ENCODE measurements around the gene AQP5. TPM values are rescaled to one million over a fixed set of nuclear protein-coding genes. Genes with fewer than 3 reads are reported as not detected.
A peak's percentile ranks its signal among the peaks of the same experiment; 100 is the strongest.

Gene AQP5
- total and polyA plus RNA-seq, 5 donors: 2.0 to 7.0 (median 3.3) TPM

- Histone ChIP-seq H3K27ac (ENCODE audit: low read length) (no peak overlapping the region), H3K4me3 (ENCODE audit: low read length) (no peak overlapping the region), H3K4me1 (ENCODE audit: control insufficient read depth, insufficient read depth, low read length) (no peaks in the 10 kb centered on the region), H3K27me3 (ENCODE audit: control insufficient read depth, insufficient read depth) (no peaks in the 10 kb centered on the region), H3K9me3 (ENCODE audit: control insufficient read depth, low read length) (no peaks in the 10 kb centered on the region)
- WGBS: 82% methylated on average over 14 of the region's 14 CpGs
- no peak for DNase-seq
- no peak for ATAC-seq
- intact Hi-C loops (cut with DNase I): loop anchor here in 1 of 4 donors (10.0 kb wide), 1 partner anchor 77 kb away; no protein-coding TSS in a partner anchor
Measured at GRCh38 chr12:49951411-49952240, 10.0 kb upstream of the AQP5 start.

- H3K9me3 ChIP-seq (ENCODE audit: control insufficient read depth, low read length): no peaks in the 10 kb centered on the region
- intact Hi-C loops (cut with DNase I): loop anchor here in 1 of 4 donors (10.0 kb wide), 1 partner anchor 78 kb away; no protein-coding TSS in a partner anchor
- H3K27me3 ChIP-seq (ENCODE audit: control insufficient read depth, insufficient read depth): no peaks in the 10 kb centered on the region
- ATAC-seq: no peak
- DNase-seq: no peak
- no peak overlapping the region for H3K4me3 ChIP-seq (ENCODE audit: low read length)
- 89% methylated on average over 1 of the region's 1 CpG for WGBS
- H3K27ac ChIP-seq (ENCODE audit: low read length): no peak overlapping the region
- no peaks in the 10 kb centered on the region for H3K4me1 ChIP-seq (ENCODE audit: control insufficient read depth, insufficient read depth, low read length)
Measured at GRCh38 chr12:49952391-49953055, 9.1 kb upstream of the AQP5 start.

GRCh38 chr12:49953151-49953550 lies 8.5 kb upstream of the AQP5 start:
- DNase-seq (no peak), ATAC-seq (no peak)
- WGBS: 87% methylated on average over 4 of the region's 4 CpGs
- intact Hi-C loops (cut with DNase I): loop anchor here in 1 of 4 donors (10.0 kb wide), 1 partner anchor 78 kb away; no protein-coding TSS in a partner anchor
- Histone ChIP-seq H3K4me1 (ENCODE audit: control insufficient read depth, insufficient read depth, low read length) (no peaks in the 10 kb centered on the region), H3K27ac (ENCODE audit: low read length) (no peak overlapping the region), H3K4me3 (ENCODE audit: low read length) (no peak overlapping the region), H3K9me3 (ENCODE audit: control insufficient read depth, low read length) (no peaks in the 10 kb centered on the region), H3K27me3 (ENCODE audit: control insufficient read depth, insufficient read depth) (no peaks in the 10 kb centered on the region)

- WGBS: 76% methylated on average over 21 of the region's 21 CpGs
- intact Hi-C loops (cut with DNase I): loop anchor here in 1 of 4 donors (10.0 kb wide), 1 partner anchor 79 kb away; no protein-coding TSS in a partner anchor
- no peak for ATAC-seq
- no peaks in the 10 kb centered on the region for H3K27me3 ChIP-seq (ENCODE audit: control insufficient read depth, insufficient read depth)
- H3K9me3 ChIP-seq (ENCODE audit: control insufficient read depth, low read length): no peaks in the 10 kb centered on the region
- no peak for DNase-seq
- no peak overlapping the region for H3K4me3 ChIP-seq (ENCODE audit: low read length)
- H3K4me1 ChIP-seq (ENCODE audit: control insufficient read depth, insufficient read depth, low read length): no peaks in the 10 kb centered on the region
- no peak overlapping the region for H3K27ac ChIP-seq (ENCODE audit: low read length)
Measured at GRCh38 chr12:49953961-49954846, 7.5 kb upstream of the AQP5 start.

- no peaks in the 10 kb centered on the region for H3K9me3 ChIP-seq (ENCODE audit: control insufficient read depth, low read length)
- DNase-seq: peak in 1 of 3 donors; percentile 75
- peak in 1 of 2 donors; percentile 5 for ATAC-seq
- H3K4me1 ChIP-seq (ENCODE audit: control insufficient read depth, insufficient read depth, low read length): no peaks in the 10 kb centered on the region
- H3K27ac ChIP-seq (ENCODE audit: low read length): no peak overlapping the region
- no peaks in the 10 kb centered on the region for H3K27me3 ChIP-seq (ENCODE audit: control insufficient read depth, insufficient read depth)
- intact Hi-C loops (cut with DNase I): loop anchor here in 1 of 4 donors (10.0 kb wide), 1 partner anchor 80 kb away; no protein-coding TSS in a partner anchor
- no peak overlapping the region for H3K4me3 ChIP-seq (ENCODE audit: low read length)
- WGBS: 29% methylated on average over 53 of the region's 53 CpGs
Measured at GRCh38 chr12:49954863-49955830, 6.5 kb upstream of the AQP5 start.

GRCh38 chr12:49955899-49956662 lies 5.6 kb upstream of the AQP5 start:
- Histone ChIP-seq H3K4me1 (ENCODE audit: control insufficient read depth, insufficient read depth, low read length) (no peaks in the 10 kb centered on the region), H3K4me3 (ENCODE audit: low read length) (no peak overlapping the region), H3K27me3 (ENCODE audit: control insufficient read depth, insufficient read depth) (no peaks in the 10 kb centered on the region), H3K27ac (ENCODE audit: low read length) (no peak overlapping the region), H3K9me3 (ENCODE audit: control insufficient read depth, low read length) (no peaks in the 10 kb centered on the region)
- DNase-seq (no peak), ATAC-seq (no peak)
- 63% methylated on average over 13 of the region's 13 CpGs for WGBS
- intact Hi-C loops (cut with DNase I): loop anchor here in 1 of 4 donors (10.0 kb wide), 1 partner anchor 81 kb away; no protein-coding TSS in a partner anchor

- H3K27ac ChIP-seq (ENCODE audit: low read length): no peak overlapping the region
- H3K4me3 ChIP-seq (ENCODE audit: low read length): no peak overlapping the region
- WGBS: 88% methylated on average over 6 of the region's 6 CpGs
- intact Hi-C loops (cut with DNase I): loop anchor here in 1 of 4 donors (10.0 kb wide), 1 partner anchor 82 kb away; no protein-coding TSS in a partner anchor
- no peaks in the 10 kb centered on the region for H3K9me3 ChIP-seq (ENCODE audit: control insufficient read depth, low read length)
- H3K4me1 ChIP-seq (ENCODE audit: control insufficient read depth, insufficient read depth, low read length): no peaks in the 10 kb centered on the region
- no peak for ATAC-seq
- no peak for DNase-seq
- H3K27me3 ChIP-seq (ENCODE audit: control insufficient read depth, insufficient read depth): no peaks in the 10 kb centered on the region
Measured at GRCh38 chr12:49956663-49957569, 4.8 kb upstream of the AQP5 start.

- Histone ChIP-seq H3K4me1 (ENCODE audit: control insufficient read depth, insufficient read depth, low read length) (no peaks in the 10 kb centered on the region), H3K27ac (ENCODE audit: low read length) (no peak overlapping the region), H3K9me3 (ENCODE audit: control insufficient read depth, low read length) (no peaks in the 10 kb centered on the region), H3K4me3 (ENCODE audit: low read length) (no peak overlapping the region), H3K27me3 (ENCODE audit: control insufficient read depth, insufficient read depth) (no peaks in the 10 kb centered on the region)
- intact Hi-C loops (cut with DNase I): loop anchor here in 1 of 4 donors (10.0 kb wide), 1 partner anchor 83 kb away; no protein-coding TSS in a partner anchor
- no peak for ATAC-seq
- DNase-seq: no peak
Measured at GRCh38 chr12:49957570-49957967, 4.1 kb upstream of the AQP5 start.

Data from right cardiac atrium (tissue), 5 donors.